ENCODE results near the gene HSDL2.
A peak's percentile ranks its signal among the peaks of the same experiment; 100 is the strongest.

- TF ChIP-seq, protein P1, sequence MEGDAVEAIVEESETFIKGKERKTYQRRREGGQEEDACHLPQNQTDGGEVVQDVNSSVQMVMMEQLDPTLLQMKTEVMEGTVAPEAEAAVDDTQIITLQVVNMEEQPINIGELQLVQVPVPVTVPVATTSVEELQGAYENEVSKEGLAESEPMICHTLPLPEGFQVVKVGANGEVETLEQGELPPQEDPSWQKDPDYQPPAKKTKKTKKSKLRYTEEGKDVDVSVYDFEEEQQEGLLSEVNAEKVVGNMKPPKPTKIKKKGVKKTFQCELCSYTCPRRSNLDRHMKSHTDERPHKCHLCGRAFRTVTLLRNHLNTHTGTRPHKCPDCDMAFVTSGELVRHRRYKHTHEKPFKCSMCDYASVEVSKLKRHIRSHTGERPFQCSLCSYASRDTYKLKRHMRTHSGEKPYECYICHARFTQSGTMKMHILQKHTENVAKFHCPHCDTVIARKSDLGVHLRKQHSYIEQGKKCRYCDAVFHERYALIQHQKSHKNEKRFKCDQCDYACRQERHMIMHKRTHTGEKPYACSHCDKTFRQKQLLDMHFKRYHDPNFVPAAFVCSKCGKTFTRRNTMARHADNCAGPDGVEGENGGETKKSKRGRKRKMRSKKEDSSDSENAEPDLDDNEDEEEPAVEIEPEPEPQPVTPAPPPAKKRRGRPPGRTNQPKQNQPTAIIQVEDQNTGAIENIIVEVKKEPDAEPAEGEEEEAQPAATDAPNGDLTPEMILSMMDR (conservative IDR thresholded peaks at IDR 0.05; ENCODE audit: low read depth, low read length): no peak
- no peak for TF ChIP-seq SMC3 (IDR thresholded peaks at IDR 0.05; ENCODE audit: low read depth, low read length)
- TF ChIP-seq CEBPB (IDR thresholded peaks at IDR 0.05; ENCODE audit: low read depth, low read length): no peak
- no peak for TF ChIP-seq POLR2A (IDR thresholded peaks at IDR 0.05; ENCODE audit: low read depth, low read length)
- TF ChIP-seq MAFK (IDR thresholded peaks at IDR 0.05; ENCODE audit: low read depth, low read length): peak; percentile 86
- TF ChIP-seq MAZ (IDR thresholded peaks at IDR 0.05; ENCODE audit: borderline replicate concordance, low read depth, low read length): no peak
- no peak for TF ChIP-seq RCOR1 (IDR thresholded peaks at IDR 0.05; ENCODE audit: insufficient replicate concordance, low read length)
Measured at GRCh38 chr9:112384690-112385089, 4.8 kb downstream of the HSDL2 start.
